ENCODE data around the gene TP63.

- TF ChIP-seq CTCF (IDR thresholded peaks at IDR 0.05) (no peak), POLR2A (IDR thresholded peaks at IDR 0.05) (no peak)
These were observed 220 bp downstream of the TP63 start for GRCh38 chr3:189631409-189631808.

All from uterus (tissue), 2 donors.